HG03565 (cell line): ENCODE results near the gene WDR47.
"Not testable (repeated sequence)": the region's sequence is repeated elsewhere in the genome, so short reads cannot be mapped to it uniquely, and the experiment has no call there.

Experiments
- ATAC-seq: cut with Tn5 transposase; IDR thresholded peaks from one replicate; pipeline ENCODE4 v1.9.1; 2021; ENCODE audit warnings: mild to moderate bottlenecking, moderate library complexity; ENCODE audit not compliant: unreplicated experiment

Gene WDR47

DNA sequence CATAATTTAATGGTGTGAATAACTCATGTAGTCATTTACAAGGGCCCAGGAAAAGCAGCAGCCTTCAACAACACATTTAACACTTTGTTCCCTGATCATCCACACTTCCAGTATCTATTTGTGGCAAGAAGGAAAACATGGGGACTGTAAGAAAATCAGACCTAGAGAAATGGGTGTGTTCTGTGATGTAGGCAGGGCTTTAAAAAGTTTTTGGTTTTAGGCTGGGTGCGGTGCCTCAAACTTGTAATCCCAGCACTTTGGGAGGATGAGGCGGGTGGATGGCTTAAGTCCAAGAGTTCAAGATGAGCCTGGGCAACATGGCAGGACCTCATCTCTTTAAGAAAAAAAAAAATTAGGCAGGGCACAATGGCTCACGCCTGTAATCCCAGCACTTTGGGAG is 14.2 kb upstream of the WDR47 start:
- no peak for ATAC-seq

DNA sequence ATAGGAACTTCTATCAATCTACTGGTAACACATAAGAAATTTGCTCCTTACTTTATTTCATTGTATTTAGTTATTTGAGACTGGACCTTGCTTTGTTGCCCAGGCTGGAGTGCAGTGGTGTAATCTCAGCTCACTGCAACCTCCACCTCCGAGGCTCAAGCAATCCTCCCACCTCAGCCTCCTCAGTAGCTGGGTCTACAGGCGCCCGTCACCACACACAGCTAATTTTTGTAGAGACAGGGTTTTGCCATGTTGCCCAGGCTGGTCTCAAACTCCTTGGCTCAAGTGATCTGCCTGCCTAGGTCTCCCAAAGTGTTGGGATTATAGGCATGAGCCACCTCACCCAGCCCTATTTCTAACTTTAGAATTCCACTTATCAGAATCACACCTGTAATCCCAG is 10.2 kb upstream of the WDR47 start:
- not testable (repeated sequence) for ATAC-seq

DNA sequence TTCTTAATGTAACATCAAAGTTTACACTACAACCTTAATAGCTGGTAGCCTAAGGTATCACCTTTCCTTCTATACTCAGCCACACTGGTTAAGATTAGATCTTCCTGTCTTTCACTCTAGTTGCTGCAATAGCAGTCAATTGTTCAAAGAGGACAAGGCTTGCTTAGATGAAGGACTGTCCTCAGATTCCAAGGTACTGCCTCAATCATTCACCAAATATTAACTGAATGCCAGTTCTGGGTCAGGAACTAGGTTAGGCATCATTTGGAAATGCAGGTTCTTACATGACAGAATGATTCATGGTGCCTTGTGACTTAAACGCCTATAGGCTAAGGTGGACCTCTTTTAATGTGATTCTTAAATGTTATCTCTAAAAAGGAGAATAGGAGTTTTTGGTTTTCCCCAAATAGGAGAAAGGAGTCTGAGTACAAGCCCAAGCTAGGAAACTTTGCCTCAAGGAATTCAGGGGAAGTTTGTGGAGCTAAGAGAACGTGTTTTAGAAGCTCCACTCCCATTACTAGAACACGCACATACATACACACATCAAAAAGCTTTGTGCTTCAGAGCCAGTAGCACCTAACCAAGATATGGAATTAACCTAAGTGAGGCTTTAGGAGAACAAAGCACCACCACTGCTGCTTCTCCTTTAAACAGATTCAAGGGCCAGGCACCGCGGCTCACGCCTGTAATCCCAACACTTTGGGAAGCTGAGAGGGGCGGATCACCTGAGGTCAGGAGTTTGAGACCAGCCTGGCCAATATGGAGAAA is 8.5 kb upstream of the WDR47 start:
- ATAC-seq, result no peak

DNA sequence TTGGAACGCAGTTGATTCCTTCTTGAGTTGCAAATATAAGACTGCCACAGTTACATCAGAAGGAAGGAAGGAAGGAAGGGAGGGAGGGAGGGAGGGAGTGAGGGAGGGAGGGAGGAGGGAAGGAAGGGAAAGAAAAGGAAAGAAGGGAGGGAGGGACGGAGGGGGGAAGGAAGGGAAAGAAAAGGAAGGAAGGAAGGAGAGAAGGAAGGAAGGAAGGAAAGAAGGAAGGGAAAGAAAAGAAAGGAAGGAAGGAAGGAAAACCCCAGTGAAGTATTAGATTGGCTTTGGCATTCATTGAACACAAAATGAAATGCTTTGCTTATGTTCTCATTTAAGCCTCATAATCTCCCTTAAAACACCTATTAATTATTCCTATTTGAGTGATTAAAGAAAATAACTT is 6.4 kb upstream of the WDR47 start:
- ATAC-seq, result no peak

DNA sequence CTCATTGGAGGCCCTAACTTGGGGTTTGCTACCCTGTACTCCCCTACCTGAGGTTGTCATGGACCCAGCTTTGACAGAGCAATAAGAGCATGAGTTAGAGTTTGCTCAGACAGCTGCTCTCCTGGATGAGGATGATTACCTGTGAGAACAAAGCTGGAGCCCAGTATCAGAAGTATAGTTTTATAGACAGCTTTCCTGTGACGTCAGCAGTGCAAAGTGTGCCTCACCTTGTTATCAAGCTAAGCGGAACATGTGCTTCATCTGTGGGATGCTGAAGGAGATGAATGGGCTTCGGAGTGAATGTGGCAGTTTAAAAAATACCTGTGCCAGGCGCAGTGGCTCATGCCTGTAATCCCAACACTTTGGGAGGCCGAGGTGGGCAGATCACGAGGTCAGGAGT is 5.4 kb upstream of the WDR47 start:
- no peak for ATAC-seq

DNA sequence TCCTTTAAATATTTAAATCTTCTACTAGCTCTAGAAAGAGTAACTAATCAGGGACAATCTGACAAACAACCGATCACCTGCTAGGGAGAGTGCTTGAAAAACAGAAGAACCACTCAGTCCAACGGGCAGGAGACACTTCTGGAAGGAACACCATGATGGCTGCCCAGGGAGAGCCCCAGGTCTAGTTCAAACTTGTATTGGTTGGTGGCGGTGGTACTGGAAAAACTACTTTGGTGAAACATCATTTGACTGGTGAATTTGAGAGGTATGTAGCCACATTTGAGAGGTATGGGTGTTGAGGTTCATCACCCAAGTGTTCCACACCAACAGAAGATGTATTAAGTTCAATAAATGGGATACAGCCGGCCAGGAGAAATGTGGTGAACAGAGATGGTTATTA is 4.8 kb upstream of the WDR47 start:
- no peak for ATAC-seq

DNA sequence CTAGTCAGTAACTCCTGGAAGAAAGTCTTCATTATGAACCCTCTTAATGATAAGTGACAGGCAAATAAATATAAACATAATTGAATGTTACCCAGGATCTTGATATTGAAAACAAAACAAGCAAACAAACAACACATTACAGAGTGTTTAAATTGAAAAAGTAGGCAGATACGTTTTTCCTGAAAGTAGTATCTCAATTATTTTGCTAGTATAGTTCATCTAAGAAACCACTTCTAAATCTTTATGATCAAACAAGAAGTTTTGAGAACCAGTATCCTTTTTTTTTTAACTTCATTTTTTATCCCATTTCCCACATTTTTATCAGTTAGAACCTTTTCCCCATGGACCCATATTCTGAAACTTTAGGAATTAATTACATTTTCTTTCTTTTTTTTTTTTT is 3.7 kb upstream of the WDR47 start:
- no peak for ATAC-seq

DNA sequence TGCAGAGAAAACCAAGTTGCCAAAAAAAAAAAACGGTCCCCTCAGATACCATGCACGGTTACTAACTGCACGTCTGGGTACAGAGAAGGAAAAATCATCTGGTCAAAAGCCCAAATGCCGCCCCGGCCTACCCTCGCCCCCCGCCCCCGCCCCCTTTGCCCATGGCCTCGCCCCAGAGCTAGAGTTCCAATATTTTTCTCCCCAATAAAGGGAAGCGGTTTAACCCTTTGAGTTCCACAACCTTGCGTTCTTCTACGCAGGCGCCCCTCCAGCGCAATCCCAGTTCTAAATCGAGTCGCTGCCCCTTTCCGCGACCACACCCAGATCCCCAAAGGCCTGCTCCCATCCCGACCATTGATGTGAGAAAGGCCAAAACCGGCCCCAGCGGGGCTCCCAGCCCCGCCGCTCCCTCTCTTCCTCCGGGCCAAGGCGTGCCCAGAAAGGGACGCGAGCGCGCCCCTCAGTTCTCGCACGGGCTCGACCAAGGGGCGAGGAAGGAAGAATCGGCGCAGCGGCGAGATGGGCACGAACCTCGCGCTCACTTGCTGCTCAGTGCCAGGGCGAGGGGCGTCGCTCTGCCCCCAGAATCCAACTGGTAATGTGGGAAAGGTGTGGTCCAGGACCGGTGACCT is 797 bp downstream of the WDR47 start:
- ATAC-seq, result peak; percentile 14

DNA sequence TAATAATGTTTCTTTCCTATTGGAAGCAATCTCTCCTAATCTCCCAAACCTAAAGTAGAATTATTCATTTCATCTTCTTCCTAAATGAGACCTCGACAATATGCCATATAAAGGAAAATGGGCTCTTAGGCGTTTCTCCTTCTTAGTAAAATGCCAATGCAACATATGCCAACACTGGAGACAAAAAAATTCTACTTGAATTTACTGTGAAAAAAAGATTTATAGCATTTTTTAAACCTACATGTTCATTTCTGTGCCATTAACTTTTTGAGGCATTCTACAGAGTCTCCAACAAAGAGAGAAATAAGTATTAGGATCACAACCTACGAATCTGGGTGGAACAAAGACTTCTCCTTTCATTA is 1.3 kb downstream of the WDR47 start:
- no peak for ATAC-seq

DNA sequence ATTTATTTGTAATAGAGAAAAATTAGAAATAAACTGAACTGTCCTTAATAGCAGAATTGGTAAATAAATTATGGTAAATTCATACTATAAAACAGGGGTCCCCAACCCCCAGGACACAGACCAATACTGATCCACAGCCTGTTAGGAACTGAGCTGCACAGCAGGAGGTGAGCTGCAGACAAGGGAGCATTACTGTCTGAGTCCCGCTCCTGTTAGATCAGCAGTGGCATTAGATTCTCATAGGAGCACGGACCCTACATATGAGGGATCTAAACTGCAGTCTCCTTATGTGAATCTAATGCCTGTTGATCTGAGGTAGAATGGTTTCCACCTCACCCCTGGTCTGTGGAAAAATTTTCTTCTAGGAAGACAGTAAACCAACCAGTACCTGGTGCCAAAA is 7.5 kb downstream of the WDR47 start:
- ATAC-seq, result no peak

DNA sequence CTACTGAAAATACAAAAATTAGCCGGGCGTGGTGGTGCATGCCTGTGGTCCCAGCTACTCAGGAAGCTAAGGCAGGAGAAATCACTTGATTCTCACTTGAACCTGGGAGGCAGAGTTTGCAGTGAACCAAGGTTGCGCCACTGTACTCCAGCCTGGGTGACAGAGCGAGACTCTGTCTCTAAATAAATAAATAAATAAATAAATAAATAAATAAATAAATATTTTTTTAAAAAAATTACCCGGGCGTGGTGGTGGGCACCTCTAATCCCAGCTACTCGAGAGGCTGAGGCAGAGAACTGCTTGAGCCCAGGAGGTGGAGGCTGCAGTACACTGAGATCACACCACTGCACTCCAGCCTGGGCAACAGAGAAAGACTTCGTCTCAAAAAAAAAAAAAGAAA is 12.4 kb downstream of the WDR47 start:
- ATAC-seq, result not testable (repeated sequence)

DNA sequence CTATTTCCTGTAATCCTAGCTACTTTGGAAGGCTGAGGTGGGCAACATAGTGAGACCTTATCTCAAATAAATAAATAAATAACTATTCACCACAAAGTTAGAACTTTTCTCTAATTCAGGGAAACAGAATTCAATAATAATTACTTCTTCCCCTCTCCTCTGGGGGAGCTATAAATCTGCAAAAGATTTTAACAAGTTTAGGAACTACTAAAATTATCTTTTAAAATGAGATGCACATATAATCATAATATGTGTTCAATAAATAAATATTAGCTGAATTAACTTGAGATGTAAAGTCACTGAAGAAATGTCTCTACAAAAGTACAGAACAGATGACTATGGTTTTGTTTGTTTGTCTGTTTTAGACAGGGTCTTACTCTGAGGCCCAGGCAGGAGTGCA is 14.1 kb downstream of the WDR47 start:
- no peak for ATAC-seq

DNA sequence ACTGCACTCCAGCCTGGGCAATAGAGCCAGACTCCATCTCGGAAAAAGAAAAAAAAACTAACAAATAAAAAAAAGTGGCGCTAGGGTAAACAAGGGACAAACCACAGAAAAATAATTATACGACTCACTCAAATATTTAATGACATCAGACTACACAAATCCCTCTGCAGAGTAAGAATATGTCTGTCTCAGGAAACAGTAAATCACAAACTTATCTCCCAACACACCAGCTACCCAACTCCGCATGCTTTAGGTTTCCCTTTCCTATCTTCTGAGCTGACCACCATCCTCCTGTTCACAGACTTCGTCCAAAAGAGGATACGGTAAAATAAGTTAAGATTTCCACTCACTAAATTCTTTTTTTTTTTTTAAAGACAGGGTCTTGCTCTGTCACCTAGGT is 16.2 kb downstream of the WDR47 start:
- no peak for ATAC-seq

DNA sequence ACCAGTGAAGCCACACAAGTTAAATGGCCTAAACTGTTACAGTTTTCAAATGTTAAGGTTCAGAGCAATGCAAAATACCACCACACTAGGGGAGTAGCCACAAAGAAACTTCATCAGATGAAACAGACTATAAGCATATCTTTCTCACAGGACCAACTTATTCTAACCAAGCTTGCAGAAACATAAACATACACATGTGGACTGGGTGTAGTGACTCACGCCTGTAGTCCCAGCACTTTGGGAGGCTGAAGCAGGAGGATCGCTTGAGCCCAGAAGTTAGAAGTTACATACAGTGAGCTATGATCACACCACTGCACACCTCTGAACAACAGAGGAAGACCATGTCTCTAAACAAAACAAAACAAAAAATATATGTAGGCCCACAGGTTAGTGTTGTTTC is 17.3 kb downstream of the WDR47 start:
- no peak for ATAC-seq

DNA sequence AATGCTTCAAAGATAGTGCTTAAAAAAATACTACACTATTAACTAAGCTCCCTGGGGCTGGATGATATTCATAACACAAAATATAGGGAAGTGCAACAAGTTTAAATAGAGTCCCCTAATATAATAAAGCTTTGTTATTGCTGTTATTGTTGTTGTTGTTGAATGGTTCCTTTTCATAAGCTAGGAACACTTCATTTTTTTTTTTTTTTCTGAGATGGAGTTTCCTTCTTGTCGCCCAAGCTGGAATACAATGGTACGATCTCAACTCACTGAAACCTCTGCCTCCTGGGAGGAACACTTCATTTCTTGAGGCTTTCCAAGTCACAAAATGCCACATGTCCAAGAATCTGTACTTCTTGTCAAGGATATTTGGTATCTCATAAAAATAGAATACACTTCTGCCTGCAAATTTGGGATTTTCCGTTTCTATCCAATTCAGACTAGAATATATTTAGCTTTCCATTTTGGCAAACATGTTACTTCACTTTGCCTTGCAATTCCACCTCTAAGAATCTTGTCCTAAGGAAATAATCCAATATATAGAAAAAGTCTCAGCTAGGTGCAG is 21.1 kb downstream of the WDR47 start:
- ATAC-seq, result no peak

DNA sequence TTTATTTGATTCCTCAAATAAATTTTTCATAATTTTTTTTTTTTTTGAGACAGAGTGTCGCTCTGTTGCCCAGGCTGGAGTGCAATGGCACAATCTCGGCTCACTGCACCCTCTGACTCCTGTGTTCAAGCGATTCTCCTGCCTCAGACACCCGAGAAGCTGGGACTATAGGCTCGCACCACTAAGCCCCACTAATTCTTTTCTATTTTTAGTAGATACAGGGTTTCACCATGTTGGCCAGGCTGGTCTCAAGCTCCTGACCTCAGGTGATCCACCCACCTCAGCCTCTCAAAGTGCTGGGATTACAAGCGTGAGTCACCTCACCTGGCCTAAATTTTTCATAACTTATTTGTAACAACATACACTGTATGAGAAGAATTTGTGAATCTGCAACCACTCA is 24.2 kb downstream of the WDR47 start:
- ATAC-seq, result not testable (repeated sequence)

DNA sequence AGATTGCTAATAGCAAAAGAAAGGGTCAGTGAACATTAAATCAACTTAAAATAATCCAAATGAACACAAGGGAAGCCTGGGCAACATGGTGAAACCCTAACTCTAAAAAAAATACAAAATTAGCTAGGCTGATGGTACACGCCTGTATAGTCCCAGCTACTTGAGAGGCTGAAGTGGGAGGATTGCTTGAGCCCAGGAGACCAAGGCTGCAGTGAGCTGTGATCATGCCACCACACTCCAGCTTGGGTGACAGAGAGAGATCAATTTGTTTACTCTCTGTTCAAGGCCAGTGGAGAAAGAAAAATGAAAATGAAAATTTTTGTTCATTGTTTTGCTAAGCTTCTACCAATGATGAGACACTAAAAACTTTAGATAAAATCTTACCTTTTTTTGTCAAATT is 24.8 kb downstream of the WDR47 start:
- no peak for ATAC-seq

DNA sequence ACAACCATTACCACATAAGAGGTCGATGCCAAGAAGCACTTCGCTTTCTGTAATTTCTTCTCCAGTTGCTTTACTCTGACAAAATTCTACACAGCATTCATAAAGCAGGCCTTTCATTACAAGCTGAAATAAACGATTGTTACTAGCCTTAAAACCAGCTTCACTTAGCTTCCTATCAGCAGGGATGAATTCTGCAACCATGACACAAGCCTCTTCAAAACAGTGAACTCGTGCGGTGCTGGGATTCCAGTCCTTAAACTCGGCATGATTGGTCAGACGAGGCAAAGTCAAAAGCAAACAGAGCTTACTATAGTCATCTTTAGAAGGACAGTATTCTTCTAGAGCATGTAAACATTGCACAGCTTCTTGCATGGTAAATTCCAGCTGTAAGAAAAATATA is 30.6 kb downstream of the WDR47 start:
- no peak for ATAC-seq

DNA sequence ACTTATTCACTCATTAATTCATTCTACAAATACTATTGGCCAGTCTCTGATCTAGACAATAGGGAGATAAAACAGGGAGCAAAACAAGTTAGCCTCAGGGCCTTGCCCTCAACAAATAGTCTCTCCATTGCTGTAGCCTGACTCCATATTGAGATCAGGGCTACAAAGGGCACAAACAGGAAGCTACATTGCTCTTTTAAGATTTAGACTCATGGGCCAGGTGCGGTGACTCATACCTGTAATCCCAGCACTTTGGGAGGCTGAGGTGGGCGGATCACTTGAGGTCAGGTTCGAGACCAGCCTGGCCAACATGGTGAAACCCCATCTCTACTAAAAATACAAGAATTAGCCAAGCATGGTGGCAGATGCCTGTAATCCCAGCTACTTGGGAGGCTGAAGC is 45.3 kb downstream of the WDR47 start:
- ATAC-seq, result not testable (repeated sequence)

DNA sequence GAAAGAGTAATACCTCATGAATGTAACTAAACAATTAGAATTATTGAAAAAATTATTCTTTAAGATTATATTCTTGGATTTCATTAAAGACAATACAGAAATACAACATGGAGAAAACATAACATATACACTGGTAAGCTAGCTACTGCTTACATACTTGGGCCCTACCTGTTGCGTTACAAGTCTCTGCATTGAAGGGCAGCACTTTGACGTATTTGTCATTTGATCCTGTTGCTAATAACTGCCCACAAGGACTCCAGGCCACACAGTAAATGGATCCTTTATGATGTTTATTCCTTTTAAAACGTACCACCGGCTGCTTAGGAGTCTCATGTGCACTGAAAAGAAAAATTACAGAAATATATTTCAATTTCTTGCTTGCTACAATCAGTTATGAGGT is 58.8 kb downstream of the WDR47 start:
- ATAC-seq, result no peak

DNA sequence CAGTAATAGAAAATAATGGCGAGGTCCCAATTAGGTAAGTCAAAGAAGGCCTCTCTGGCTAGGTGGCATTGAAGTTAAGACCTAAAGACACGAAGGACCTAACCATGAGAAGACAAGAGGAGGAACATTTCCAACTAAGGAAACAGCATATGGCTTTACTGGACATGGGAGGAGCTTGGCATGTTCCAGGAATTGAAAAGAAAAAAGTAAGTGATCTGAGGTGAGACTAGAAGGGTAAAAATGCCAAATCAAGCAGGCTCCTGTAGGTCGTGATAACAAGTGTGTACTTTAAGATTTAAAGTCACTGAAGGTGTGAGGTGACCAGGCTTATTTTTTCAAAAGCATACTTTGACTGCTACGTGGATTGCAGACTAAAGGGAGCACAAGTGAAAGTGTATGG is 65.2 kb downstream of the WDR47 start:
- no peak for ATAC-seq

DNA sequence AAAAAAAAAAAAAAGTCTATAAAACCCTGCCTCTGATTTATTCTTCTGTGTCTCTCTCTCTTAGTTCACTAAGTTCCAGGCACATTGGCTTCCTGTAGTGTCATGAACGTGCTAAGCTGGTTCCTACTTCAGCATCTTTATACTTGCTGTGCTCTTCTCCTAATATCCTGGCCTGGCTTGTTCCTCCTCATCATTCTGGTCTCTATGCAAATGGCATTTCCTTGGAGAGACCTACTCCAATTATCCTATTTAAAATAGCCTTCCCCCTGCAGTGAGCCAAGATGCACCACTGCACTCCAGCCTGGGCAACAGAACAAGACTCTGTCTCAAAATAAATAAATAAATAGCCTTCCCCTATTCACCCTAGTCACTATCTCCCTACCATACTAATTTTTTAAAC is 69.0 kb downstream of the WDR47 start:
- no peak for ATAC-seq

DNA sequence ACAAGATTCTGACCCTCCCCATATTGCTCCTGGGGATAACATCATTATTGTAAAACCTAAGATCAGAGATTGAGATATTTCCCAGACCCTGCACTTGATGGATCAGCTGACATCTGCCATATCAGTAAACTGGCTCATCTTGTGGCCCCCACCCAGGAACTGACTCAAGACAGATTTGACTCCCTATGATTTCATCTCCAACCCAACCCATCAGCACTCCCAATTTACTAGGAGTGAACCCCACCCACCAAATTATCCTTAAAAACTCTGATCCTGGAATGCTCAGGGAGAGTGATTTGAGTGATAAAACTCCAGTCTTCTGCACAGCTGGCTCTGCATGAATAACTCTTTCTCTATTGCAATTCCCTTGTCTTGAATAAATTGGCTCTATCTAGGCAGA is 72.6 kb downstream of the WDR47 start:
- ATAC-seq, result no peak
